ENCODE results near the gene RPRD2.

DNA sequence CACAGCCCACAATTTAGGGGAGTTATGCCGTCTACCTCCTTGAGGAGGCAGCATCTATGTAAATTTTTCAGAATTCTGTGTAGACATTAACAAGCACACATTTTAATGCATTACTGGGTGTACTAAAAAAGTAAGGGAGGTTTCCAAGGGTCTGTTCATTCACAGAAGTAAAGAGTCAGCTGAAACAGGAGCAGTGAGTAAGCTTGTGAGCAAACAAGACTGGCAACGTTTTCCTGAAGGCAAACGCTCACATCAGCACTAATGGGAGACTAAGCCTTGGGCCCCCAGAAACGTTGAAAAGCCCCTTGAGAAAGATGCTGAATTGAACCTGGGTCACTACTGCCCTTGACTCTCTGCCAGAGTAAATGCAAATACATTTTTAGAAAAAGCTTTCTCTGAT, 25.7 kb downstream of the RPRD2 start:
- TF ChIP-seq, protein P1, sequence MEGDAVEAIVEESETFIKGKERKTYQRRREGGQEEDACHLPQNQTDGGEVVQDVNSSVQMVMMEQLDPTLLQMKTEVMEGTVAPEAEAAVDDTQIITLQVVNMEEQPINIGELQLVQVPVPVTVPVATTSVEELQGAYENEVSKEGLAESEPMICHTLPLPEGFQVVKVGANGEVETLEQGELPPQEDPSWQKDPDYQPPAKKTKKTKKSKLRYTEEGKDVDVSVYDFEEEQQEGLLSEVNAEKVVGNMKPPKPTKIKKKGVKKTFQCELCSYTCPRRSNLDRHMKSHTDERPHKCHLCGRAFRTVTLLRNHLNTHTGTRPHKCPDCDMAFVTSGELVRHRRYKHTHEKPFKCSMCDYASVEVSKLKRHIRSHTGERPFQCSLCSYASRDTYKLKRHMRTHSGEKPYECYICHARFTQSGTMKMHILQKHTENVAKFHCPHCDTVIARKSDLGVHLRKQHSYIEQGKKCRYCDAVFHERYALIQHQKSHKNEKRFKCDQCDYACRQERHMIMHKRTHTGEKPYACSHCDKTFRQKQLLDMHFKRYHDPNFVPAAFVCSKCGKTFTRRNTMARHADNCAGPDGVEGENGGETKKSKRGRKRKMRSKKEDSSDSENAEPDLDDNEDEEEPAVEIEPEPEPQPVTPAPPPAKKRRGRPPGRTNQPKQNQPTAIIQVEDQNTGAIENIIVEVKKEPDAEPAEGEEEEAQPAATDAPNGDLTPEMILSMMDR (IDR thresholded peaks at IDR 0.05; ENCODE audit: insufficient read depth, low read length), result no peak
- no peak for TF ChIP-seq SPI1 (IDR thresholded peaks at IDR 0.05; ENCODE audit: borderline replicate concordance, low read depth)
- TF ChIP-seq, protein P2, sequence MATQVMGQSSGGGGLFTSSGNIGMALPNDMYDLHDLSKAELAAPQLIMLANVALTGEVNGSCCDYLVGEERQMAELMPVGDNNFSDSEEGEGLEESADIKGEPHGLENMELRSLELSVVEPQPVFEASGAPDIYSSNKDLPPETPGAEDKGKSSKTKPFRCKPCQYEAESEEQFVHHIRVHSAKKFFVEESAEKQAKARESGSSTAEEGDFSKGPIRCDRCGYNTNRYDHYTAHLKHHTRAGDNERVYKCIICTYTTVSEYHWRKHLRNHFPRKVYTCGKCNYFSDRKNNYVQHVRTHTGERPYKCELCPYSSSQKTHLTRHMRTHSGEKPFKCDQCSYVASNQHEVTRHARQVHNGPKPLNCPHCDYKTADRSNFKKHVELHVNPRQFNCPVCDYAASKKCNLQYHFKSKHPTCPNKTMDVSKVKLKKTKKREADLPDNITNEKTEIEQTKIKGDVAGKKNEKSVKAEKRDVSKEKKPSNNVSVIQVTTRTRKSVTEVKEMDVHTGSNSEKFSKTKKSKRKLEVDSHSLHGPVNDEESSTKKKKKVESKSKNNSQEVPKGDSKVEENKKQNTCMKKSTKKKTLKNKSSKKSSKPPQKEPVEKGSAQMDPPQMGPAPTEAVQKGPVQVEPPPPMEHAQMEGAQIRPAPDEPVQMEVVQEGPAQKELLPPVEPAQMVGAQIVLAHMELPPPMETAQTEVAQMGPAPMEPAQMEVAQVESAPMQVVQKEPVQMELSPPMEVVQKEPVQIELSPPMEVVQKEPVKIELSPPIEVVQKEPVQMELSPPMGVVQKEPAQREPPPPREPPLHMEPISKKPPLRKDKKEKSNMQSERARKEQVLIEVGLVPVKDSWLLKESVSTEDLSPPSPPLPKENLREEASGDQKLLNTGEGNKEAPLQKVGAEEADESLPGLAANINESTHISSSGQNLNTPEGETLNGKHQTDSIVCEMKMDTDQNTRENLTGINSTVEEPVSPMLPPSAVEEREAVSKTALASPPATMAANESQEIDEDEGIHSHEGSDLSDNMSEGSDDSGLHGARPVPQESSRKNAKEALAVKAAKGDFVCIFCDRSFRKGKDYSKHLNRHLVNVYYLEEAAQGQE (IDR thresholded peaks at IDR 0.05; ENCODE audit: insufficient replicate concordance, low read depth), result no peak
